Prostate gland (tissue), 2 donors: ENCODE results near the gene EZH1.

Experiments used
- POLR2AphosphoS5 ChIP-seq: sonication (generic); formaldehyde crosslinking; IDR thresholded peaks from one replicate; pipeline ENCODE4 v1.6.1; 2017; ENCODE audit warnings: antibody characterized with exemption
- TF ChIP-seq, protein P1 (sequence below), 4 experiments: fragments of 200-600 bp in 2 of 4; fragments of 450-650 bp in 2 of 4; sonication (generic) in 2 of 4; IDR thresholded peaks; 1 replicate in 3 of 4; 2 replicates in 1 of 4; pipeline ENCODE4 v1.5.1; 2016 to 2019; ENCODE audit warnings: antibody characterized with exemption in 4 of 4, mild to moderate bottlenecking in 2 of 4, moderate library complexity in 2 of 4

GRCh38 chr17:42674755-42675347, 70.0 kb downstream of the EZH1 start:
- TF ChIP-seq, protein P1, sequence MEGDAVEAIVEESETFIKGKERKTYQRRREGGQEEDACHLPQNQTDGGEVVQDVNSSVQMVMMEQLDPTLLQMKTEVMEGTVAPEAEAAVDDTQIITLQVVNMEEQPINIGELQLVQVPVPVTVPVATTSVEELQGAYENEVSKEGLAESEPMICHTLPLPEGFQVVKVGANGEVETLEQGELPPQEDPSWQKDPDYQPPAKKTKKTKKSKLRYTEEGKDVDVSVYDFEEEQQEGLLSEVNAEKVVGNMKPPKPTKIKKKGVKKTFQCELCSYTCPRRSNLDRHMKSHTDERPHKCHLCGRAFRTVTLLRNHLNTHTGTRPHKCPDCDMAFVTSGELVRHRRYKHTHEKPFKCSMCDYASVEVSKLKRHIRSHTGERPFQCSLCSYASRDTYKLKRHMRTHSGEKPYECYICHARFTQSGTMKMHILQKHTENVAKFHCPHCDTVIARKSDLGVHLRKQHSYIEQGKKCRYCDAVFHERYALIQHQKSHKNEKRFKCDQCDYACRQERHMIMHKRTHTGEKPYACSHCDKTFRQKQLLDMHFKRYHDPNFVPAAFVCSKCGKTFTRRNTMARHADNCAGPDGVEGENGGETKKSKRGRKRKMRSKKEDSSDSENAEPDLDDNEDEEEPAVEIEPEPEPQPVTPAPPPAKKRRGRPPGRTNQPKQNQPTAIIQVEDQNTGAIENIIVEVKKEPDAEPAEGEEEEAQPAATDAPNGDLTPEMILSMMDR (IDR thresholded peaks at IDR 0.05): no peak
- TF ChIP-seq POLR2AphosphoS5: no peak
